Memory B cell (primary cell): ENCODE results near the gene KLHL14.
"Not testable (repeated sequence)": the region's sequence is repeated elsewhere in the genome, so short reads cannot be mapped to it uniquely, and the experiment has no call there.

Source experiments
- ATAC-seq: fragments of 150-1000 bp; cut with Tn5 transposase; 2 replicates; pipeline ENCODE4 v1.10.0; 2021; ENCODE audit warnings: low read depth, mild to moderate bottlenecking, moderate library complexity
- DNase-seq, 2 donors: peaks; one replicate each; pipeline ENCODE4 v3.0.0; 2022; ENCODE audit warnings: low spot score in 2 of 2
- H3K27ac Mint-ChIP-seq: one replicate; pipeline ENCODE4 v1.8.0; 2022; ENCODE audit warnings: mild to moderate bottlenecking, moderate library complexity, mixed read lengths
- H3K27me3 Mint-ChIP-seq: one replicate; pipeline ENCODE4 v1.8.0; 2022; ENCODE audit warnings: mixed read lengths
- H3K36me3 Mint-ChIP-seq: one replicate; pipeline ENCODE4 v1.8.0; 2022; ENCODE audit warnings: mild to moderate bottlenecking, mixed read lengths
- H3K4me1 Mint-ChIP-seq: one replicate; pipeline ENCODE4 v1.8.0; 2022; ENCODE audit warnings: mixed read lengths
- H3K4me3 Mint-ChIP-seq: one replicate; pipeline ENCODE4 v1.8.0; 2022; ENCODE audit warnings: mild to moderate bottlenecking, moderate library complexity, mixed read lengths
- H3K9me3 Mint-ChIP-seq: one replicate; pipeline ENCODE4 v1.8.0; 2022; ENCODE audit warnings: mixed read lengths

The KLHL14 gene

DNA sequence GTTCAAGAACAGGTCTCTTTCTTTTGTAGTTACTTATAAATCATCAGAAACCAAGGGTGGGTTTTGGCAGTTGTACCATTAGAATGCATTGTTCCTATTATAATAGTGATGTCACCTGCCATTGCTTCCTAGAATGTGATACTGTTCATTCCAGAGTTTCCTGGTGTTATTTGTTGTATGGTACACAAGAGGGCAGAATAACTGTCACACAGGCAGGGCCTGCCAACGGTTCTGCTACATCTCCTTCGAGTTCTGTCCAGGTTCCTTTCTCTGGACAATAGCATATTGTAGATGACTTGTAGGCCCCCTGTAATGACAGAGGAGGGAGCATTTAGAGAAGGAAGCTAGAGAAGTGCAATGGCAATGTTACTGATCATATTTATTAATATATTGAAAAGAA, 98.3 kb downstream of the KLHL14 start:
- Mint-ChIP-seq H3K4me3 (no peak overlapping the region), H3K36me3 (peaks cover 27% of the 10 kb centered on the region), H3K27me3 (no peaks in the 10 kb centered on the region), H3K9me3 (no peaks in the 10 kb centered on the region), H3K4me1 (no peaks in the 10 kb centered on the region), H3K27ac (peak overlapping the region; percentile 53)
- no peak for ATAC-seq
- DNase-seq: no peak

DNA sequence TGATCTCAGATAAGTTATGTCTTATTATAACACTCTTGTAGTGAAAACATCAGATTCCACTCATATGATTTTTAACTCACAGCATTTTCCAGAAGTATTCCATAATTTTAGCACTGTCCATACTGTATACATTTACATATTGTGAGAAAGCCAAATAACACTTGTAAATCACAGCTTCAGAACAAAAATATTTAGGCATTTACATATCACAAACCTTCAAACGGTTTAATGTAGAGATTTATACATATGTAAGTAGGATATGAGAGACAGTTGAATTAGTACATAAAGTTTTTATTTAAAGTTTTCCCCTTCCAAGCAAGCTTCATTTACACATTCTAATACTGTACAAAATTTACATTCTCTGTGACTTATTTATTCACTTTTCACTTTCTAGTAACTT, 100.4 kb downstream of the KLHL14 start:
- Mint-ChIP-seq H3K4me3 (no peak overlapping the region), H3K27ac (no peak overlapping the region), H3K9me3 (no peaks in the 10 kb centered on the region), H3K27me3 (no peaks in the 10 kb centered on the region), H3K36me3 (peaks cover 20% of the 10 kb centered on the region), H3K4me1 (no peaks in the 10 kb centered on the region)
- no peak for DNase-seq
- ATAC-seq: no peak

DNA sequence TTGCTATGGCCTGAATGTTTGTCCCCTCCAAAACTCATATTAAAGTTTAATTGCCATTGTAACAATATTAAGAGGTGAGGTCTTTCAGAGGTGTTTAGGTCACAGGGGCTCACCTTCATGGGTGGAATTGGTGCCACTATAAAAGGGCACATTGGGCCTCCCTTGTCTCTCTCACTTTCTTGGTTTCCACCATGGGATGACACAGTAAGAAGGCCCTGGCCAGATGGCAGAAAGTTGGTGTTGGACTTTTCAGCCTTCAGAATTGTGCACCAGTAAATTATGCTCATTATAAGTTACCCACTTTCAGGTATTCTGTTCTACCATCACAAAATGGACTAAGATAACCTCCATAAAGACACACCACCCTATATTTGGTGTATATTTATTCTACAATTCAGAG, 102.1 kb downstream of the KLHL14 start:
- DNase-seq (no peak), ATAC-seq (no peak)
- H3K4me1 Mint-ChIP-seq: no peaks in the 10 kb centered on the region
- H3K36me3 Mint-ChIP-seq: peaks cover 13% of the 10 kb centered on the region
- H3K27me3 Mint-ChIP-seq: no peaks in the 10 kb centered on the region
- H3K27ac Mint-ChIP-seq: no peak overlapping the region
- no peaks in the 10 kb centered on the region for H3K9me3 Mint-ChIP-seq
- no peak overlapping the region for H3K4me3 Mint-ChIP-seq

DNA sequence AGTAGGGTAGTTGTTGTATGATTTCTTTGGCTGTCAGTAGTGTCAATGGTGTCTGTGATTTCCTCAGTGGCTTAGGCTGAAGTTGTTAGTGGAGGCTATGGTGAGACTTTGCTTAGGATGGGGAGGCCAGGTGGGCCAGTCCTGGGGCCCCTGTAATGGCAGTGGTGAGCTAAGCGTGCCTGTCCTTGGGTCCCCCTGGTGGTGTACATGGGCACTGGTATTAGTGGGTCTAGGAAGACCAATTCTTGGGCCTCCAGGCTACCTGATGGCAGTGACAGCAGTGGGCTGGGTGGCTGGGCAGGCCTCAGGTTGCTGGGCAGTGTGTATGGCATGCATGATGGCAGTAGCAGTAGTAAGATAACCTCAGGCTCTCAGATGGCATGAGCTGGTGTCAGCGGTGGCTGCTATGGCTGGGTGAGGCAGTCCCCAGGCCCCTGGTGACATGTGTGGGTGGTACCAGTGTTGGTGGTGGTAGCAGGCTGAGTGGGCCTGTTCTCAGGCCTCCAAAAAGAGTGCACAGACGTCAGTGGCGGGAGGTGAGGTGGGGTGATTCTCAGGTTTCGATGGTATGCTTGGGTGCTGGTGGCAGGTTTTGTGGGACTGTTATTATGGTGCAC, 103.2 kb downstream of the KLHL14 start:
- Mint-ChIP-seq H3K9me3 (no peaks in the 10 kb centered on the region), H3K27ac (no peak overlapping the region), H3K4me3 (no peak overlapping the region), H3K36me3 (peaks cover 11% of the 10 kb centered on the region), H3K4me1 (no peaks in the 10 kb centered on the region), H3K27me3 (no peaks in the 10 kb centered on the region)
- ATAC-seq (peak; percentile 31), DNase-seq (no peak)

DNA sequence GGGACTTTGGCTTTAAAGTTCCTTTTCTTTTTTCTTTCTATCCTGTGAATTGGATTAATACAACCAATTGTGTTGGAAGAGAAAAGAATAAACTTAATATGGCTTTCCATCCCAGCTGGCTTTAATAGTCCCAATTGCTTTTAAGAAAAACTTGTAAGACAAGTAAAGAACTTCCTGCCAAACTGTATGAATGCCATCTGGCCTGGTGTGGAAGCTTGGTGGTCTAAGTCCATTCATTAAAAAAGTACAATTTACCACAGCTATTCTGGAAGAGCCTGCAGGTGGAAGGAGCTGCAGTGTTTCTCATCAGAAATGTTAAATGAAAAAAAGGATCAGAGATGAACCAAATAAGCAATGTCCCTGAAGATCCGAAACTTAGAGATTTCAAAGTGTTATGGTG, 103.9 kb downstream of the KLHL14 start:
- peaks cover 4% of the 10 kb centered on the region for H3K36me3 Mint-ChIP-seq
- no peak for DNase-seq

DNA sequence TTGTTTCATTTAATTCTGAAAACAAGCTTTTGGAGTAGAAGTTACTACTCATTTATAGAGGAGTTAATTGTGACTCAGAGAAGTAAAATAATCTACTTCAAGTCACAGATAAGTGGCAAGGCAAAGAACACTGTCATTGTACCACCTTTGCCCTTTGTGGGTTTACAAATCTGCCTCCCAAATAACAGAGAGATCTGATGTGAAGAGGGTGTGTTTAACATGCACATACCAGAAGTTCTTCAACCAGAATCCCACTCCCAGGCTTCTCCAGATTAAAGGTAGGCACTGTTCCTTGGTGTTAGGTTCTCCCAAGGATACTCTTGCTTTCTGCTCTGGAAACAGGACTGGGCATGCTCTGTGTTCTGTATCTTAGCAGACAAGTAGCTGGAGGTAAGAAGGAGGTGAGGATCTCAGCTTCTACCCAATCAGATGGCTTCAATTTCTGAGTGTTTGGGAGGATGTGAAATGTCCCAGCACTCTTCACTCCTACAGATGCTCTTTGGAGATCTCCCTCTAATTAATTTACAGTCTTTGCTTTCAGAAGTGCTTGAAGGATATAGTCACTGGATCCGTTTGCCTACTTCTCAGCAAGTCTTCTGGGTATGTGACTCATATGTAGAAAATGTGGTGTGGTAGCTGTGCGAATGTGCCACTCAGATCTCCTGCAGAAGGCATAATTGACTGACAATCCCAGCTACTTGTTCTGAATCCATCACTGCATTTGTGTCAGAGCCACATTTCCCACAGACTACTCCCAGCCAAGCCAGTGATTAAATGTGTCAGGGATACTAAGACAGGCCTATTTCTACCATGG, 111.1 kb downstream of the KLHL14 start:
- peaks cover 8% of the 10 kb centered on the region for H3K9me3 Mint-ChIP-seq
- ATAC-seq: no peak
- no peaks in the 10 kb centered on the region for H3K4me1 Mint-ChIP-seq

More for the DNA sequence above, 103.9 kb downstream of the KLHL14 start:
- H3K4me3 Mint-ChIP-seq: no peak overlapping the region
- no peaks in the 10 kb centered on the region for H3K27me3 Mint-ChIP-seq
- H3K27ac Mint-ChIP-seq: no peak overlapping the region
- no peaks in the 10 kb centered on the region for H3K4me1 Mint-ChIP-seq
- no peak for ATAC-seq
- no peaks in the 10 kb centered on the region for H3K9me3 Mint-ChIP-seq

DNA sequence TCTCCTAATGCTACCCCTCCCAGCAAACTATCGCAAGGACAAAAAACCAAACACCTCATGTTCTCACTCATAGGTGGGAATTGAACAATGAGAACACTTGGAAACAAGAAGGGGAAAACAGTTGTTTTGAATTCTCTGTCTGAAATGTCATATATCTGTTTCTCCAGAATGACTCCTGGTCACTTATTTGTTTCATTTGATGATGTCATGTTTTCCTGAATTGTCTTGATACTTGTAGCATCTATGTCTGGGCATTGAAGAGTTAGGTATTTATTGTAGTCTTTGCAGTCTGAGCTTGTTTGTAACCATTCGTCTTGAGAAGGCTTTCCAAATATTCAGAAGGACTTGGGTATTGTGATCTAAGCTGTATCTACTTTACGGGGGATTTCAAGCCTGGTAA, 118.3 kb downstream of the KLHL14 start:
- not testable (repeated sequence) for DNase-seq, ATAC-seq, H3K27ac Mint-ChIP-seq, H3K9me3 Mint-ChIP-seq, H3K4me3 Mint-ChIP-seq, H3K36me3 Mint-ChIP-seq, H3K4me1 Mint-ChIP-seq
- H3K27me3 Mint-ChIP-seq: peaks cover 16% of the 10 kb centered on the region

More for the DNA sequence above, 111.1 kb downstream of the KLHL14 start:
- peaks cover 3% of the 10 kb centered on the region for H3K36me3 Mint-ChIP-seq
- DNase-seq: no peak
- H3K27me3 Mint-ChIP-seq: peaks cover 13% of the 10 kb centered on the region
- no peak overlapping the region for H3K27ac Mint-ChIP-seq
- H3K4me3 Mint-ChIP-seq: no peak overlapping the region

DNA sequence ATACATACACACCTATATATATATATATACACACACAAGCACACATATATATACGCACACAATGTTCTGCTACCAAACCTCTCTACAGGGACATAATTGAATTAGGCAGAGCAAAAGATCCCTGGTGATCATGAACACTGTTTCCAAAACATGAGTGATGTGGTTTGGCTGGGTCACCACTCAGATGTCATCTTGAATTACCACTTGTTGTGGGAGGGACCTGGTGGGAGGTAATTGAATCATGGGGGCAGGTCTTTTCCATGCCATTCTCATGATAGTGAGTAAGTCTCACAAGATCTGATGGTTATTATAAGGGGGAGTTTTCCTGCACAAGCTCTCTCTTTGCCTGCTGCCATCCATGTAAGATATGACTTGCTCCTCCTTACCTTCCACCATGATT, 135.2 kb downstream of the KLHL14 start:
- not testable (repeated sequence) for H3K27ac Mint-ChIP-seq, ATAC-seq, DNase-seq, H3K36me3 Mint-ChIP-seq, H3K9me3 Mint-ChIP-seq, H3K4me3 Mint-ChIP-seq, H3K27me3 Mint-ChIP-seq, H3K4me1 Mint-ChIP-seq

DNA sequence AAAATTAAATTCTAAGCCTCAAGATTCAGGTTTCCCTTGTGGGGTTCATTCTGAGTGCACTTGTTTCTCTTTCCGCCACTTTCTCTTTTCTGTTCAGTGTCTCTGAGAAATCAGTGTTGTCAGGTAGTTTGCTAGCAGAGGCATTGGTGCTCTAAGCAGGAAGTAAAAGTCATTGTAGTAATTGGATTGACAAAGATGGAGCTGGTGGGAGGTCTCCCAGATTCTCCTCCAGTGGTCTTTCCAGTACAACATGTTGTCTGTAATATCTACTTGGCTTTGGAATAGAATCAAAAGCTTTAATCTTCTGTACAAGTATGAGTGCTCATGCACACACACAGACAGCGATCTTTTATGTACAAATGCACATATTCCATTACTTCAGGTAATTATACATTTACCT, 135.6 kb downstream of the KLHL14 start:
- Mint-ChIP-seq H3K36me3 (no peaks in the 10 kb centered on the region), H3K4me1 (no peaks in the 10 kb centered on the region), H3K27ac (no peak overlapping the region), H3K27me3 (peaks cover 5% of the 10 kb centered on the region), H3K9me3 (no peaks in the 10 kb centered on the region), H3K4me3 (no peak overlapping the region)
- ATAC-seq (no peak), DNase-seq (no peak)

DNA sequence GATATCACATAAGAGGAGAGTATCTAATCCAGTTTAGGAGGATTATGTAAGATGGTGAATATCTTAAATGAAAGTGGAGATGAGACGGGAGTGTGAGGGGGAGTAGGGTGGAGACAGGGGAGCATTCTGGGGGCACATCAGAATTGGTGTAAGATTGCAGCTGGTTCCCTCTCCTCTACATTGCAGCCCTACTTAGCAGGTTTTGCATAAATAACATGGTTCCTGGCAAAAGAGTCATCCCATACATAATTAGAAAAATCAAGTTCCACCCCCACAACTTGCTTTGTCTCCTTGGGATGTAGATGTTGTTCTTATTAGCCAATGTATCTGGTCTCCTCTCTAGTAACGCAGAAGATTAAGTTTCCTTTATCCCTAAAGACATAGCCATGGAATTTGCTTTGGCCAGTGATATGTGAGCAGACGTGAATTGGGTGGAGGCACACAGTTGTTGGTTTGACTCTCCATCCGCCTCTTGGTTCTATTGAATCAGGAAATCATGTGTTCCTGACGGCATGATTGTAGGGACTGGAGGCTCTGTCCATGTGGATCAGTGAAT, 137.9 kb downstream of the KLHL14 start:
- H3K36me3 Mint-ChIP-seq: no peaks in the 10 kb centered on the region
- no peak overlapping the region for H3K4me3 Mint-ChIP-seq
- no peak overlapping the region for H3K27ac Mint-ChIP-seq
- no peak for ATAC-seq
- no peaks in the 10 kb centered on the region for H3K9me3 Mint-ChIP-seq
- H3K27me3 Mint-ChIP-seq: peaks cover 5% of the 10 kb centered on the region
- H3K4me1 Mint-ChIP-seq: no peaks in the 10 kb centered on the region
- no peak for DNase-seq

DNA sequence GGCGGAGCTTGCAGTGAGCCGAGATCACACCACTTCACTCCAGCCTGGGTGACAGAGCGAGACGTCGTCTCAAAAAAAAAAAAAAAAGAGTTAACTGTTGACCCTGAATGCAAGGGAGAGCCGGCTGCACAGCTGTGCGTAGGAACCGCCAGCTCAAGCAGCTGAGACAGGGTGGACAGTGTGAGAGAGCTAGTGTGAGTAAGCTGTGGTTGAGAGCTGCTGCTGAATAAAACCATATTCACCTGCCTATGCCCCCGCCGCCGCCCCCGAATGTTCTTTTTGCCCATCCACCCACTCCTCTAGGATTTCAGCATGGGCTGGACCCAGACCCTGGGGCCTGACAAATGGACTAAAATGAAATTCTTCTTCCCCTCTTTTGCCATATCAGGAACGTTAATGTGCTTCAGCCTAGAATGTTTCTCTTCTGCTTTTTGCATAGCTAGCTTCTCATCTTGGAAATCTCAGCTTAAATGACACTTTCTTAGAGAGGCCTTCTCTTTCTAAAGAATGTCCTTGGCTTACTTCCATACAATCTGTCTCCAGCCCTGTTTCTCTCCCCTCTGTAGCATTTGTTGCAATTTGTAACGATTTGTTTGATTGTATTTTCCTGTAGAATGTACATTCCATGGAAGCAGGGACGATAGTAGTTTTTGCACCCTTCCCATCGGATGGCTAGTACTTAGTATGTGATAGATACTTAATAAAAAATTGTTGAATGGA, 142.7 kb downstream of the KLHL14 start:
- Mint-ChIP-seq H3K27me3 (peaks cover 14% of the 10 kb centered on the region), H3K4me3 (no peak overlapping the region), H3K9me3 (peaks cover 1% of the 10 kb centered on the region), H3K36me3 (no peaks in the 10 kb centered on the region), H3K4me1 (peaks cover 6% of the 10 kb centered on the region), H3K27ac (no peak overlapping the region)
- DNase-seq (no peak), ATAC-seq (no peak)

DNA sequence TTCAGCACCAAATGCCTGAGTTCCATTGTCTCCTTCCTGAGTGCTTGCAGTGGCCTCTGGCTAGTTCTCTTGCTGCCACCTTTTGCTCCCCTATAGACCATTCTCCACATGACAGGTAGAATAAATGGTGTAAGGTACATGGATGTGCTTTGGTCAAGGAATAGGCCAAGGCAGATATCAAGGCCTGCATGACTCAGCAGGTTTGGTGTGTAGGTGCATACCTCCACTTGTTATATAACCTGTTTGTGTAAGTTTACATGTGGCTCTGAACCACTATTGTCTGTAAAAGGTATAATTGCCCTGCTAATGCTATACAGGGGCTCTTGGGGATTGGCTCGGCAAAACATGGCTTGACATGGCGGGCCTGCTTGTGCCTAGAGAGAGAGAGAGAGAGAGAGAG, 143.5 kb downstream of the KLHL14 start:
- Mint-ChIP-seq H3K4me3 (no peak overlapping the region), H3K27ac (no peak overlapping the region), H3K27me3 (peaks cover 15% of the 10 kb centered on the region), H3K9me3 (peaks cover 1% of the 10 kb centered on the region), H3K36me3 (no peaks in the 10 kb centered on the region), H3K4me1 (peaks cover 6% of the 10 kb centered on the region)
- DNase-seq (no peak), ATAC-seq (no peak)

DNA sequence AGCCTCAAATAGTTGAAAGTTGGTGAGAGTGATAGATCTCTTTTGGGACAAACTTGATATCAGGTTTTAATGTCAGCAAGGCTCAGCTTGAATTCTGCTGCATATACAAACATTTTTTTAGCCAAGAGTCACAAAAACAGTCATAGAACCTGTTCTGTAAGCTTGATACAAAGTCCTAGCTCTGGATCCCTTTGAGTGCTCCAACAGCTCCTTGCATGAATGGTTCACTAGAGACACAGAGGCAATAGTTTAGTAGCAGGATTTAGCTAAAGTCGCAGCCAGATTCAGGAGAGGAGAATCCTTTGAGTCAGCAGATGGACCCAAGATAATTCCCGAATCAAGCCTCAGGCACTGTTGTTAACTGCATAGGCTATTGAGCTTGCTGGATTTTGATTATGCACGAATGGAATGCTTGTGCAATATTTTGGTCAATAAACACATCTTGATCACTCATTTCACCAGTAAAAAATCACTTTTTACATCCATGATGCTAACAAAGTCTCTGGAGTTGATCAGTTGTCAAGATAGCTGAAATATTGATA, 148.6 kb downstream of the KLHL14 start:
- no peaks in the 10 kb centered on the region for H3K9me3 Mint-ChIP-seq
- peaks cover 13% of the 10 kb centered on the region for H3K27me3 Mint-ChIP-seq
- H3K4me3 Mint-ChIP-seq: no peak overlapping the region
- peaks cover 6% of the 10 kb centered on the region for H3K4me1 Mint-ChIP-seq
- H3K36me3 Mint-ChIP-seq: no peaks in the 10 kb centered on the region
- DNase-seq (no peak), ATAC-seq (no peak)
- no peak overlapping the region for H3K27ac Mint-ChIP-seq

DNA sequence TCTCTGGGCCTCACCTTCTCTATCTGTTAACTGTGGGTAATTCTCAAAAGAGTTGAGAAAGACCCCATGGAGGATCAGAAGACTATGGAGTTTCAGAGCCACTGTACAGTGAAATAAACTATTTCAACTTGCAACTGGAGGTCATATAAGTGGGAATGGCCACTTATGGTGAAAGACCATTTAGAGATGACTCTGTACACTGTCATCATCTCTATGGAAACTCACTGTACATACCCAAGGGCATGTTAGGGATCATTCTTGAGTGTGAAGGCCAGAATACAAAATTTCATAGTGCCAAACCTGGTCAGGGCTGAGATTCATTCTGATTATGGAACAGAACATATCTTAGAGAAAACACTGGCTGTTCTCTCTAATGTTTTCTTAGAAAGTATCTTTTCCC, 149.3 kb downstream of the KLHL14 start:
- Mint-ChIP-seq H3K4me3 (no peak overlapping the region), H3K9me3 (no peaks in the 10 kb centered on the region)

More for the DNA sequence above, 149.3 kb downstream of the KLHL14 start:
- H3K27me3 Mint-ChIP-seq: peaks cover 11% of the 10 kb centered on the region
- H3K36me3 Mint-ChIP-seq: no peaks in the 10 kb centered on the region
- DNase-seq (no peak), ATAC-seq (no peak)
- no peak overlapping the region for H3K27ac Mint-ChIP-seq
- peaks cover 6% of the 10 kb centered on the region for H3K4me1 Mint-ChIP-seq
